K562 (cell line): ENCODE measurements around the gene LMNTD2.

ENCODE experiments used
- BACH1 ChIP-seq: fragments of 200-800 bp; sonication (Bioruptor generic); IDR thresholded peaks from 2 replicates; pipeline ENCODE4 v1.6.1; 2016; ENCODE audit warnings: missing genetic modification characterization, missing compliant biosample characterization
- CTCF ChIP-seq, 3 experiments: IDR thresholded peaks in 2 of 3; conservative IDR thresholded peaks in 1 of 3; 2 replicates each; pipeline ENCODE4 v1.5.1; 2011 to 2012; ENCODE audit warnings: low read length in 3 of 3, mild to moderate bottlenecking in 3 of 3, control low read depth in 2 of 3, improper control_type of control experiment in 1 of 3, inconsistent platforms in 1 of 3, low read depth in 1 of 3, mixed read lengths in 1 of 3, moderate library complexity in 1 of 3; ENCODE audit not compliant: insufficient read depth in 2 of 3
- EZH2 ChIP-seq: IDR thresholded peaks from 2 replicates; pipeline ENCODE4 v1.6.1; 2012; ENCODE audit warnings: low read depth, mild to moderate bottlenecking, inconsistent platforms, low read length, borderline replicate concordance
- FOXK1 ChIP-seq: sonication (generic); formaldehyde crosslinking; IDR thresholded peaks from 2 replicates; pipeline ENCODE4 v1.8.0; 2022; ENCODE audit warnings: missing genetic modification reagents, mild to moderate bottlenecking, borderline replicate concordance
- HMG20B ChIP-seq: fragments of 250-450 bp; sonication (Bioruptor Pico); IDR thresholded peaks from 2 replicates; pipeline ENCODE4 v1.5.0; 2021; ENCODE audit warnings: mild to moderate bottlenecking
- KDM1A ChIP-seq, 2 experiments: fragments of 450-650 bp; IDR thresholded peaks; 2 replicates each; pipeline ENCODE4 v1.6.1; 2016; ENCODE audit warnings: mild to moderate bottlenecking in 2 of 2
- RBM25 ChIP-seq: fragments of 200-400 bp; formaldehyde crosslinking; IDR thresholded peaks from 2 replicates; pipeline ENCODE4 v1.6.1; 2018; ENCODE audit warnings: low read length, low read depth, moderate library complexity; ENCODE audit not compliant: severe bottlenecking
- RNF2 ChIP-seq: sonication (generic); IDR thresholded peaks from 2 replicates; pipeline ENCODE4 v1.6.1; 2016
- SAFB ChIP-seq: fragments of 200-400 bp; formaldehyde crosslinking; IDR thresholded peaks from 2 replicates; pipeline ENCODE4 v1.6.1; 2017; ENCODE audit warnings: low read depth, low read length, borderline replicate concordance
- SP1 ChIP-seq: sonication (generic); formaldehyde crosslinking; IDR thresholded peaks from 2 replicates; pipeline ENCODE4 v1.8.1; 2022; ENCODE audit warnings: mild to moderate bottlenecking, missing genetic modification reagents
- SP2 ChIP-seq: IDR thresholded peaks from 2 replicates; pipeline ENCODE4 v1.6.1; 2011; ENCODE audit warnings: mild to moderate bottlenecking, low read depth, low read length, moderate library complexity; ENCODE audit not compliant: poor library complexity, severe bottlenecking; ENCODE audit errors: extremely low read depth
- ZNF224 ChIP-seq: sonication (generic); formaldehyde crosslinking; IDR thresholded peaks from 2 replicates; pipeline ENCODE4 v1.8.0; 2022; ENCODE audit warnings: mild to moderate bottlenecking, missing genetic modification reagents
- ZNF830 ChIP-seq: fragments of 250-450 bp; sonication (Bioruptor Pico); IDR thresholded peaks from 2 replicates; pipeline ENCODE4 v1.5.0; 2021; ENCODE audit warnings: mild to moderate bottlenecking
- TF ChIP-seq, protein P1 (sequence below): sonication (generic); formaldehyde crosslinking; IDR thresholded peaks from 2 replicates; pipeline ENCODE4 v1.8.0; 2022; ENCODE audit warnings: mild to moderate bottlenecking, low read depth, missing genetic modification reagents

DNA sequence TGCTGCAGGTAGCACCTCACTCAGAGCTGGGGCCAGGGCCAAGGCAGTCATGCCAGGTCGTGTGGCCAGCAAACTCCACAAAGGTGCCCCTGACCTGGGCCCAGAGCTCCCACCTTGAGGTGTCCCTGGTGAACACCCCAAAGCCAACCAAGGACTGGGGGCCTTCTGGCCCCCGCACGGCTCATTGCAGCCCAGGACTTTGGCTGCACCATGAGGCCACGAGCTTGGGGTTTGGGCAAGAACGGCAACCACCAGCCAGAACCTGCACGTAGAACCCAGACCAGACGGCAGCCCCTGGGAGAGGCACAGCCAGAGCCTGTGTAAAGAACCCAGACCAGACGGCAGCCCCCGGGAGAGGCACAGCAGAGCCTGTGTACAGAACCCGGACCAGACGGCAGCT is 15.4 kb downstream of the LMNTD2 start:
- no peak for TF ChIP-seq SP1 (CRISPR knock-in tag)
- no peak for TF ChIP-seq CTCF (IDR thresholded peaks at IDR 0.05 in 2 of 3, conservative IDR thresholded peaks at IDR 0.05 in 1 of 3; ENCODE audit: insufficient read depth in 2 of 3, low read depth in 1 of 3, low read length in 3 of 3)
- no peak for TF ChIP-seq KDM1A (IDR thresholded peaks at IDR 0.05)
- no peak for TF ChIP-seq ZNF224 (CRISPR knock-in tag)
- no peak for TF ChIP-seq RNF2
- no peak for TF ChIP-seq ZNF830 (CRISPR knock-in tag)
- TF ChIP-seq, protein P1, sequence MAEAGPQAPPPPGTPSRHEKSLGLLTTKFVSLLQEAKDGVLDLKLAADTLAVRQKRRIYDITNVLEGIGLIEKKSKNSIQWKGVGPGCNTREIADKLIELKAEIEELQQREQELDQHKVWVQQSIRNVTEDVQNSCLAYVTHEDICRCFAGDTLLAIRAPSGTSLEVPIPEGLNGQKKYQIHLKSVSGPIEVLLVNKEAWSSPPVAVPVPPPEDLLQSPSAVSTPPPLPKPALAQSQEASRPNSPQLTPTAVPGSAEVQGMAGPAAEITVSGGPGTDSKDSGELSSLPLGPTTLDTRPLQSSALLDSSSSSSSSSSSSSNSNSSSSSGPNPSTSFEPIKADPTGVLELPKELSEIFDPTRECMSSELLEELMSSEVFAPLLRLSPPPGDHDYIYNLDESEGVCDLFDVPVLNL (CRISPR knock-in tag), result no peak
- no peak for TF ChIP-seq BACH1
- TF ChIP-seq RBM25, result no peak
- no peak for TF ChIP-seq SP2
- TF ChIP-seq FOXK1 (CRISPR knock-in tag), result no peak
- TF ChIP-seq EZH2, result no peak
- no peak for TF ChIP-seq HMG20B (CRISPR knock-in tag)
- TF ChIP-seq SAFB, result no peak
